DOHH2 (cell line): ENCODE results near the gene COL27A1.

Experiments used
- H3F3A ChIP-seq: fragments of 200-600 bp; sonication (generic), shearing (Covaris generic); 2 replicates; pipeline ENCODE4 v1.6.0; 2016; ENCODE audit warnings: antibody characterized with exemption, mild to moderate bottlenecking; ENCODE audit not compliant: control insufficient read depth, insufficient read depth
- H3K27ac ChIP-seq: fragments of 200-600 bp; sonication (generic); 2 replicates; pipeline ENCODE4 v1.5.1; 2014; ENCODE audit warnings: low read depth, mild to moderate bottlenecking, low read length, moderate library complexity
- H3K27me3 ChIP-seq: fragments of 200-600 bp; sonication (generic); 2 replicates; pipeline ENCODE4 v1.6.1; 2014; ENCODE audit warnings: mild to moderate bottlenecking, low read length, mixed read lengths; ENCODE audit not compliant: control insufficient read depth
- H3K36me3 ChIP-seq: fragments of 200-600 bp; sonication (generic); 2 replicates; pipeline ENCODE4 v1.6.1; 2014; ENCODE audit warnings: mild to moderate bottlenecking, low read length, moderate library complexity, mixed read lengths; ENCODE audit not compliant: control insufficient read depth
- H3K4me1 ChIP-seq: fragments of 200-600 bp; sonication (generic); 2 replicates; pipeline ENCODE4 v1.6.1; 2014; ENCODE audit warnings: mild to moderate bottlenecking, low read length, mixed read lengths; ENCODE audit not compliant: control insufficient read depth
- H3K4me2 ChIP-seq: fragments of 200-600 bp; sonication (generic); 2 replicates; pipeline ENCODE4 v1.6.0; 2014; ENCODE audit warnings: mild to moderate bottlenecking, low read length, moderate library complexity
- H3K4me3 ChIP-seq: fragments of 200-600 bp; sonication (generic); 2 replicates; pipeline ENCODE4 v1.5.1; 2014; ENCODE audit warnings: mild to moderate bottlenecking, low read length, mixed read lengths
- H3K79me2 ChIP-seq: fragments of 200-600 bp; sonication (generic); 2 replicates; pipeline ENCODE4 v1.6.1; 2014; ENCODE audit warnings: mild to moderate bottlenecking, low read length, mixed read lengths; ENCODE audit not compliant: control insufficient read depth
- H3K9me2 ChIP-seq: fragments of 200-600 bp; sonication (generic); replicated peaks from 2 replicates; pipeline ENCODE4 v1.6.1; 2014; ENCODE audit warnings: mild to moderate bottlenecking, low read length, mixed read lengths; ENCODE audit not compliant: control insufficient read depth
- H3K9me3 ChIP-seq: fragments of 200-600 bp; sonication (generic); 2 replicates; pipeline ENCODE4 v1.6.1; 2014; ENCODE audit warnings: antibody characterized with exemption, low read length, mixed read lengths; ENCODE audit not compliant: control insufficient read depth, insufficient read depth
- H4K20me1 ChIP-seq: fragments of 200-600 bp; sonication (generic); 2 replicates; pipeline ENCODE4 v1.6.0; 2014; ENCODE audit warnings: low read depth, mild to moderate bottlenecking, antibody characterized with exemption, low read length, moderate library complexity; ENCODE audit not compliant: control insufficient read depth, insufficient read depth
- EZH2phosphoT487 ChIP-seq: fragments of 200-600 bp; sonication (generic); IDR thresholded peaks from 2 replicates; pipeline ENCODE4 v1.6.1; 2017; ENCODE audit warnings: borderline replicate concordance, mild to moderate bottlenecking, antibody characterized with exemption, low read length, moderate library complexity, mixed read lengths
- TF ChIP-seq, protein P1 (sequence below): fragments of 200-600 bp; sonication (generic); IDR thresholded peaks from one replicate; pipeline ENCODE4 v1.5.1; 2014; ENCODE audit warnings: antibody characterized with exemption, mild to moderate bottlenecking, low read depth, low read length; ENCODE audit not compliant: poor library complexity, severe bottlenecking

COL27A1 gene

DNA sequence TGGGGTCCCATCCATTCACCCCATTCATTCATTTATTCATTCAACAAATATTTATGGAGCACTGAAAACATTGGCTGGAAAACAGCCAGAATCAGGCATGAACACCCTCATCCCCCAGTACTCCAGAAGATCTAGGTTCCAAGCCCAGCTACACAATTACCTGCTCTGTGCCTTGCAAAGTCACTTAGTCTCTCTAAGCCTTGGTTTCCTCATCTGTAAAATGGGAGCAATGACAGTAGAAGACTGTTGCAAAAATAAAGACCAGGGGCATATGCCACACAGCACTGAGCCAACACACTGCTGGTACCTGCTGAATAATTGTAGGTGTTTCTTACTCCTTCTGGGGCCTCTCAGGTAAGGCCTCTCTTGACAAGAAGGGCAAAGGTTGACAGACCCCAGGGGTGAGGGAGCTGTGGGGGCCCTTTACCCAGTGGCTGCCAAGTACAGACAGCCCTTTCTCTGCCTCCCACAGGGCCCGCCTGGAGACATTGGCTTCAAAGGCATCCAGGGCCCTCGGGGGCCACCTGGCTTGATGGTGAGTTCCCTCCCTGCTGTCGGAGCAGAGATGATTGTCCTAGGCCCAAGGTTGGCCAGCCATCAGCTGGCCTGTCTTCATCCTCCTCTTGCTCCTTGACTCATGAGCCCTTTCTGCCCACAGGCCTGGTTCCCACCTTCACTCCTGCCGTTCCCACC, 145.0 kb downstream of the COL27A1 start:
- Histone ChIP-seq H3K27me3 (no peaks in the 10 kb centered on the region), H3K9me3 (no peaks in the 10 kb centered on the region), H4K20me1 (no peaks in the 10 kb centered on the region), H3K27ac (no peak overlapping the region), H3K4me3 (no peak overlapping the region), H3K79me2 (no peaks in the 10 kb centered on the region), H3K36me3 (peaks cover 2% of the 10 kb centered on the region), H3K4me1 (peaks cover under 1% of the 10 kb centered on the region; the same call in 1 of the 2 replicates), H3K4me2 (no peak overlapping the region), H3K9me2 (no peaks in the 10 kb centered on the region), H3F3A (no peaks in the 10 kb centered on the region; the same call in 1 of the 2 replicates)
- TF ChIP-seq, protein P1, sequence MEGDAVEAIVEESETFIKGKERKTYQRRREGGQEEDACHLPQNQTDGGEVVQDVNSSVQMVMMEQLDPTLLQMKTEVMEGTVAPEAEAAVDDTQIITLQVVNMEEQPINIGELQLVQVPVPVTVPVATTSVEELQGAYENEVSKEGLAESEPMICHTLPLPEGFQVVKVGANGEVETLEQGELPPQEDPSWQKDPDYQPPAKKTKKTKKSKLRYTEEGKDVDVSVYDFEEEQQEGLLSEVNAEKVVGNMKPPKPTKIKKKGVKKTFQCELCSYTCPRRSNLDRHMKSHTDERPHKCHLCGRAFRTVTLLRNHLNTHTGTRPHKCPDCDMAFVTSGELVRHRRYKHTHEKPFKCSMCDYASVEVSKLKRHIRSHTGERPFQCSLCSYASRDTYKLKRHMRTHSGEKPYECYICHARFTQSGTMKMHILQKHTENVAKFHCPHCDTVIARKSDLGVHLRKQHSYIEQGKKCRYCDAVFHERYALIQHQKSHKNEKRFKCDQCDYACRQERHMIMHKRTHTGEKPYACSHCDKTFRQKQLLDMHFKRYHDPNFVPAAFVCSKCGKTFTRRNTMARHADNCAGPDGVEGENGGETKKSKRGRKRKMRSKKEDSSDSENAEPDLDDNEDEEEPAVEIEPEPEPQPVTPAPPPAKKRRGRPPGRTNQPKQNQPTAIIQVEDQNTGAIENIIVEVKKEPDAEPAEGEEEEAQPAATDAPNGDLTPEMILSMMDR = no peak
- no peak for TF ChIP-seq EZH2phosphoT487

DNA sequence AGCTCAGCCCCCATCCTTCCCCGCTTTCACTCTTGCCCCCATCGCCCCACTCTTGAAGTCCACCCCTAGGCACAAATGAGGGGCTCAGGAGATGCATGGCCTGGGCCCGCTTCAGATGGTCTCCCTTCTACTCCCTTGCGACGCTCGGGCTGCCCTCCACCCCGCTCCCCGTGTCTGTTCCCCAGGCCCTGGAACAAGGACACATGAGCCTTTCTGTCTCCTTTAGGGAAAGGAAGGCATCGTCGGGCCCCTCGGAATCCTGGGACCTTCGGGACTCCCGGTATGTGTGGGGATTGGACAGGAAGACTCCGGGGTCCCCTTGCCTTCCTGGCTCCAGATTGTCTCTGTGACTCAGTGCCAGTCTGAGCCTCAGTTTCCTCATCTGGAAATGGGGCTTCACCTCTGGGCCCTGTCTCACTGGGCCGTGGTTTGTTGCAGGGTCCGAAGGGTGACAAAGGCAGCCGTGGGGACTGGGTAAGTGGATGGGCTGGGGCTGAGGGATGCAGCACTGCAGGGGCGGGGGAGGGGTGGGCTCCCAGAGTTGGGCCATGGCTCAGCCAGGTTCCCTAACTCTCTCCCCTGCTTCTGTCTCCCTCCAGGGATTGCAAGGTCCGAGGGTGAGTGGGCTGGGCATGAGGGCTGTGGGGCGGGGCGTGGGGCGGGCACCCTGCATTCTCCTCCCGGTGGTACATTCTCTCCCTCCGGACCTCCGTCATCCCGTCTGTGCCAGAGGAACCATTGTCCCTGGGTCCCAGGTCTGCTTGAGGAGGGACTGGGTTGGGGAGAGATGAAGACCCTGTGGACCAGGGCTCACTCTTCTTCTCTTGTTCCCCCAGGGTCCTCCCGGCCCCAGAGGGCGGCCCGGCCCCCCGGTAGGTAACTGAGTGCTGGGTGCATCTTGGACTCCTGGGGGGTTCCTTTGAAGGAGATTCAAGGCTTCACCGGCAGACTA, 145.8 kb downstream of the COL27A1 start:
- TF ChIP-seq, protein P1 = no peak
- TF ChIP-seq EZH2phosphoT487 = no peak
- no peak overlapping the region for H3K4me2 ChIP-seq
- no peaks in the 10 kb centered on the region; the same call in 1 of the 2 replicates for H3F3A ChIP-seq
- H3K27me3 ChIP-seq = no peaks in the 10 kb centered on the region
- H4K20me1 ChIP-seq = no peaks in the 10 kb centered on the region
- H3K79me2 ChIP-seq = no peaks in the 10 kb centered on the region
- no peak overlapping the region for H3K27ac ChIP-seq
- no peaks in the 10 kb centered on the region for H3K9me2 ChIP-seq
- no peaks in the 10 kb centered on the region; the same call in 1 of the 2 replicates for H3K36me3 ChIP-seq
- H3K4me3 ChIP-seq = no peak overlapping the region
- no peaks in the 10 kb centered on the region for H3K9me3 ChIP-seq
- H3K4me1 ChIP-seq = peaks cover 5% of the 10 kb centered on the region

DNA sequence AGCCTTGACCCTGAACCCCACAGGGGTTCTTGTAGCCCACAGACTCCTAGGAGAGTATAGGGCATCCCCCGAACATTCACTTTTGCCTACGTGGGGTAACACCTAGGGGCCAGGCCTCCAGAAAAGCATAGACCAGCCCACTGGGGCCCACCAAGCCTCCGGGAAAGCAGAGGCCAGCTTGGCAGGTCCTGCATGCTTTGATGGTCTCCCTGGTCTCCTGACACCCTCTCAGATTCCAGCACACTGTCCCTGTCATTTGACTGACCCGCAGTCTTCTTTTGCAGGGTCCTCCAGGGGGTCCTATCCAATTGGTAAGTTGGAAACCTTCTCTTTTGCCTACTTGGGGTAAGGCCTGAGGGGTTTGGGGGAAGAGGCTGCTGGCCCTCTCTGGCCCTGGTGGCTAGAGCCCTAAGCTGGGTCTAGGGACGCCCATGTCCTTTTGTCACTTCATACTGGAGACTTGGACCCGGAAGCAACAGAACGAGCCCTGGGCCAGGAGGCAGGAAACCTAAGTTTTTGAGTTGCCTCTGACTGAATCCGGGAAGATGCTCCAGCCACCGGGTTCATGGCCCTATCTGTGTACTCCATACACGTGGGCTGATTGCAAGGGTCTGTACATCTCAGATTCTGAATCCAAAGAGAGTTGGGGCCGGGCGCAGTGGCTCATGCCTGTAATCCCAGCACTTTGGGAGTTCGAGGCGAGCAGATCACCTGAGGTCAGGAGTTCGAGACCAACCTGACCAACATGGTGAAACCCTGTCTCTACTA, 146.6 kb downstream of the COL27A1 start:
- no peaks in the 10 kb centered on the region for H3K9me2 ChIP-seq
- no peaks in the 10 kb centered on the region for H4K20me1 ChIP-seq
- H3K9me3 ChIP-seq = no peaks in the 10 kb centered on the region
- H3K4me3 ChIP-seq = no peak overlapping the region
- no peak overlapping the region for H3K27ac ChIP-seq
- H3K4me1 ChIP-seq = peaks cover 5% of the 10 kb centered on the region
- no peaks in the 10 kb centered on the region for H3K27me3 ChIP-seq
- TF ChIP-seq, protein P1 = no peak
- no peak for TF ChIP-seq EZH2phosphoT487
- H3F3A ChIP-seq = no peaks in the 10 kb centered on the region; the same call in 1 of the 2 replicates
- H3K4me2 ChIP-seq = no peak overlapping the region
- no peaks in the 10 kb centered on the region for H3K36me3 ChIP-seq
- H3K79me2 ChIP-seq = no peaks in the 10 kb centered on the region
